Mesenchymal stem cell (in vitro differentiated cells and primary cell): Measurements from ENCODE around the gene TARS3.
A peak's percentile ranks its signal among the peaks of the same experiment; 100 is the strongest.

Experiments
- DNase-seq: peaks from one replicate; pipeline ENCODE4 v3.0.0-alpha.2; 2013
- H2AFZ ChIP-seq: one replicate; pipeline ENCODE4 v1.6.1; 2013; ENCODE audit warnings: low read depth, mild to moderate bottlenecking, control low read depth, inconsistent platforms, low read length, moderate library complexity
- H2AK5ac ChIP-seq: 2 replicates; pipeline ENCODE4 v1.6.1; 2013; ENCODE audit warnings: low read length, moderate library complexity, mild to moderate bottlenecking, inconsistent platforms; ENCODE audit not compliant: severe bottlenecking
- H2BK120ac ChIP-seq: one replicate; pipeline ENCODE4 v1.6.1; 2013; ENCODE audit warnings: low read depth, mild to moderate bottlenecking, inconsistent platforms, low read length, moderate library complexity
- H2BK12ac ChIP-seq, 2 experiments: one replicate each; pipeline ENCODE4 v1.6.1; 2013; ENCODE audit warnings: inconsistent platforms in 2 of 2, low read length in 2 of 2, mild to moderate bottlenecking in 2 of 2, moderate library complexity in 2 of 2, control low read depth in 1 of 2
- H2BK15ac ChIP-seq: one replicate; pipeline ENCODE4 v1.6.1; 2013; ENCODE audit warnings: mild to moderate bottlenecking, low read depth, inconsistent platforms; ENCODE audit not compliant: poor library complexity, severe bottlenecking
- H2BK5ac ChIP-seq: 2 replicates; pipeline ENCODE4 v1.6.1; 2013; ENCODE audit warnings: low read depth, mild to moderate bottlenecking, low read length, control low read depth, inconsistent platforms; ENCODE audit not compliant: poor library complexity, severe bottlenecking
- H3K14ac ChIP-seq, 2 experiments: one replicate each; pipeline ENCODE4 v1.6.1; 2013; ENCODE audit warnings: inconsistent platforms in 2 of 2, low read length in 2 of 2, control low read depth in 1 of 2, mild to moderate bottlenecking in 1 of 2, moderate library complexity in 1 of 2
- H3K18ac ChIP-seq, 2 experiments: one replicate each; pipeline ENCODE4 v1.6.1; 2013; ENCODE audit warnings: inconsistent platforms in 2 of 2, low read length in 2 of 2, control low read depth in 1 of 2, low read depth in 1 of 2, mild to moderate bottlenecking in 1 of 2
- H3K23ac ChIP-seq, 2 experiments: one replicate each; pipeline ENCODE4 v1.6.1; 2013; ENCODE audit warnings: inconsistent platforms in 2 of 2, low read length in 2 of 2, mild to moderate bottlenecking in 2 of 2, moderate library complexity in 2 of 2, control low read depth in 1 of 2
- H3K27ac ChIP-seq: 2 replicates; pipeline ENCODE4 v1.5.1; 2013; ENCODE audit warnings: mild to moderate bottlenecking, moderate library complexity, low read length, control low read depth, inconsistent platforms; ENCODE audit not compliant: poor library complexity, severe bottlenecking
- H3K27me3 ChIP-seq, 2 experiments: 2 replicates each; pipeline versions ENCODE4 v1.6.1 to v1.7.0; 2013; ENCODE audit warnings: low read length in 2 of 2, mild to moderate bottlenecking in 2 of 2, moderate library complexity in 2 of 2, control low read depth in 1 of 2, inconsistent platforms in 1 of 2; ENCODE audit not compliant: control insufficient read depth in 1 of 2, insufficient read depth in 1 of 2
- H3K36me3 ChIP-seq, 2 experiments: 2 replicates each; pipeline versions ENCODE4 v1.6.1 to v1.7.0; 2013; ENCODE audit warnings: low read length in 2 of 2, control low read depth in 1 of 2, inconsistent platforms in 1 of 2, low read depth in 1 of 2, mild to moderate bottlenecking in 1 of 2; ENCODE audit not compliant: insufficient read depth in 2 of 2, control insufficient read depth in 1 of 2
- H3K4ac ChIP-seq, 2 experiments: one replicate each; pipeline ENCODE4 v1.6.1; 2013; ENCODE audit warnings: inconsistent platforms in 2 of 2, low read length in 2 of 2, mild to moderate bottlenecking in 2 of 2, moderate library complexity in 2 of 2, control low read depth in 1 of 2, low read depth in 1 of 2
- H3K4me1 ChIP-seq: 2 replicates; pipeline ENCODE4 v1.6.1; 2013; ENCODE audit warnings: low read depth, low read length, control low read depth; ENCODE audit not compliant: control insufficient read depth, insufficient read depth
- H3K4me2 ChIP-seq: 2 replicates; pipeline ENCODE4 v1.6.1; 2013; ENCODE audit warnings: low read length, mild to moderate bottlenecking, inconsistent platforms; ENCODE audit not compliant: poor library complexity, severe bottlenecking
- H3K4me3 ChIP-seq, 2 experiments: 2 replicates each; pipeline versions ENCODE4 v1.5.1 to v1.7.0; 2013; ENCODE audit warnings: low read length in 2 of 2, mild to moderate bottlenecking in 2 of 2, control low read depth in 1 of 2, low read depth in 1 of 2; ENCODE audit not compliant: insufficient read depth in 1 of 2
- H3K79me1 ChIP-seq: replicated peaks from 2 replicates; pipeline ENCODE4 v1.6.1; 2013; ENCODE audit warnings: mild to moderate bottlenecking, control low read depth, low read length, inconsistent platforms; ENCODE audit not compliant: poor library complexity, severe bottlenecking
- H3K9ac ChIP-seq: 2 replicates; pipeline ENCODE4 v1.7.0; 2013; ENCODE audit warnings: mild to moderate bottlenecking, low read length, moderate library complexity
- H3K9me3 ChIP-seq: 2 replicates; pipeline ENCODE4 v1.7.0; 2013; ENCODE audit warnings: mild to moderate bottlenecking, low read length; ENCODE audit not compliant: control insufficient read depth
- H4K8ac ChIP-seq: one replicate; pipeline ENCODE4 v1.6.1; 2013; ENCODE audit warnings: inconsistent platforms, mild to moderate bottlenecking, low read length, moderate library complexity
- H4K91ac ChIP-seq: one replicate; pipeline ENCODE4 v1.6.1; 2013; ENCODE audit warnings: mild to moderate bottlenecking, low read length, inconsistent platforms
- WGBS: methylation state at CpG from one replicate; pipeline ENCODE4 v1.1.7; 2013; ENCODE audit warnings: mixed read lengths; 5-methylcytosine and 5-hydroxymethylcytosine counted together

TARS3 gene

GRCh38 chr15:101718896-101719295 lies 5.4 kb downstream of the TARS3 start:
- no peak for DNase-seq

GRCh38 chr15:101712078-101712477 lies 12.2 kb downstream of the TARS3 start:
- Histone ChIP-seq H2BK120ac (no peak overlapping the region), H3K27me3 (no peaks in the 10 kb centered on the region), H2BK5ac (no peak overlapping the region), H2BK15ac (no peak overlapping the region), H3K36me3 (peaks cover 31 to 77% of the 10 kb centered on the region in 2 experiments), H3K4me1 (peaks cover 2% of the 10 kb centered on the region), H2BK12ac (no peak overlapping the region), H2AK5ac (peak overlapping the region; percentile 49), H3K9ac (no peak overlapping the region), H3K23ac (no peak overlapping the region), H3K79me1 (peaks cover 6% of the 10 kb centered on the region), H4K91ac (no peak overlapping the region), H2AFZ (no peak overlapping the region), H3K4ac (no peak overlapping the region), H3K4me3 (no peak overlapping the region), H3K9me3 (no peaks in the 10 kb centered on the region), H3K27ac (no peak overlapping the region), H3K18ac (no peak overlapping the region), H3K14ac (no peak overlapping the region), H4K8ac (no peak overlapping the region), H3K4me2 (no peak overlapping the region)
- no peak for DNase-seq
- WGBS: 90% methylated on average over 6 of the region's 6 CpGs

More at GRCh38 chr15:101718896-101719295, 5.4 kb downstream of the TARS3 start:
- WGBS: 95% methylated on average over 3 of the region's 3 CpGs
- H2BK5ac ChIP-seq: no peak overlapping the region
- H3K23ac ChIP-seq: no peak overlapping the region
- no peak overlapping the region for H2BK15ac ChIP-seq
- H4K91ac ChIP-seq: no peak overlapping the region
- H3K14ac ChIP-seq: no peak overlapping the region
- H3K4me2 ChIP-seq: no peak overlapping the region
- peaks cover 30 to 62% of the 10 kb centered on the region in 2 experiments for H3K36me3 ChIP-seq
- H3K9ac ChIP-seq: no peak overlapping the region
- no peak overlapping the region for H2BK120ac ChIP-seq
- H2BK12ac ChIP-seq: no peak overlapping the region
- H4K8ac ChIP-seq: no peak overlapping the region
- H3K4ac ChIP-seq: no peak overlapping the region
- H3K4me3 ChIP-seq: no peak overlapping the region
- H3K18ac ChIP-seq: no peak overlapping the region
- H3K9me3 ChIP-seq: no peaks in the 10 kb centered on the region
- H3K79me1 ChIP-seq: peaks cover 15% of the 10 kb centered on the region
- no peak overlapping the region for H2AFZ ChIP-seq
- no peak overlapping the region for H3K27ac ChIP-seq
- H3K4me1 ChIP-seq: peaks cover 1% of the 10 kb centered on the region
- H2AK5ac ChIP-seq: no peak overlapping the region
- H3K27me3 ChIP-seq: no peaks in the 10 kb centered on the region

GRCh38 chr15:101710806-101711205 lies 13.5 kb downstream of the TARS3 start:
- no peak overlapping the region for H3K4ac ChIP-seq
- no peak overlapping the region for H2BK15ac ChIP-seq
- no peak overlapping the region for H4K91ac ChIP-seq
- H3K27ac ChIP-seq: peak overlapping the region; percentile 89
- peaks cover 2% of the 10 kb centered on the region for H3K4me1 ChIP-seq
- no peak overlapping the region for H3K18ac ChIP-seq
- peak overlapping the region; percentile 46 for H2BK5ac ChIP-seq
- peak overlapping the region; percentile 71 for H2AK5ac ChIP-seq
- no peak overlapping the region for H3K9ac ChIP-seq
- peak overlapping the region; percentile 19 for H4K8ac ChIP-seq
- no peaks in the 10 kb centered on the region for H3K27me3 ChIP-seq
- H3K9me3 ChIP-seq: no peaks in the 10 kb centered on the region
- no peak overlapping the region for H3K4me3 ChIP-seq
- no peak overlapping the region for H2AFZ ChIP-seq
- H3K23ac ChIP-seq: peak overlapping the region in 1 of 2 experiments; percentile 43
- peak; percentile 43 for DNase-seq
- H3K79me1 ChIP-seq: peaks cover 7% of the 10 kb centered on the region
- H2BK12ac ChIP-seq: no peak overlapping the region
- WGBS: 14% methylated on average over 2 of the region's 6 CpGs
- no peak overlapping the region for H2BK120ac ChIP-seq
- H3K14ac ChIP-seq: no peak overlapping the region
- H3K36me3 ChIP-seq: peaks cover 32 to 83% of the 10 kb centered on the region in 2 experiments
- no peak overlapping the region for H3K4me2 ChIP-seq

- Histone ChIP-seq H3K4ac (no peak overlapping the region), H3K4me1 (peaks cover 2% of the 10 kb centered on the region), H2BK5ac (no peak overlapping the region), H2AK5ac (no peak overlapping the region), H2BK12ac (no peak overlapping the region), H3K27ac (no peak overlapping the region), H3K79me1 (peaks cover 10% of the 10 kb centered on the region), H3K14ac (no peak overlapping the region), H3K4me2 (no peak overlapping the region), H3K27me3 (no peaks in the 10 kb centered on the region), H3K4me3 (no peak overlapping the region), H3K9ac (no peak overlapping the region), H4K8ac (no peak overlapping the region), H3K9me3 (no peaks in the 10 kb centered on the region), H3K23ac (no peak overlapping the region), H3K36me3 (peaks cover 33 to 89% of the 10 kb centered on the region in 2 experiments), H2AFZ (no peak overlapping the region), H3K18ac (no peak overlapping the region), H2BK15ac (no peak overlapping the region), H4K91ac (no peak overlapping the region), H2BK120ac (no peak overlapping the region)
- no peak for DNase-seq
- WGBS: 99% methylated on average over 5 of the region's 5 CpGs
Measured at GRCh38 chr15:101709466-101709865, 14.8 kb downstream of the TARS3 start.
